ENCODE results near the gene DLGAP1. TPM values are rescaled to one million over a fixed set of nuclear protein-coding genes. Genes with fewer than 3 reads are reported as not detected.

Gene DLGAP1
- total and polyA plus RNA-seq, 2 of the 13 experiments (the other 11 are each of a cell fraction or from before 2014, with no cell fraction given) = 0.01 TPM; not detected in 1

GRCh38 chr18:3599861-3600260 lies 855.2 kb downstream of the DLGAP1 start (continued):
- TF ChIP-seq RFX3 (CRISPR knock-in tag; IDR thresholded peaks at IDR 0.05) = no peak
- no peak for TF ChIP-seq DNMT1 (CRISPR knock-in tag; IDR thresholded peaks at IDR 0.05)
- no peak for TF ChIP-seq ZSCAN5A (CRISPR knock-in tag; IDR thresholded peaks at IDR 0.05; ENCODE audit: borderline replicate concordance)
- no peak for TF ChIP-seq NFE2 (CRISPR knock-in tag; IDR thresholded peaks at IDR 0.05)
- no peak for TF ChIP-seq ZNF570 (CRISPR knock-in tag; IDR thresholded peaks at IDR 0.05; ENCODE audit: borderline replicate concordance)
- no peak for TF ChIP-seq GABPA (IDR thresholded peaks at IDR 0.05; ENCODE audit: low read depth, low read length)
- no peak for TF ChIP-seq GABPA (CRISPR knock-in tag; IDR thresholded peaks at IDR 0.05; ENCODE audit: low read depth)
- TF ChIP-seq SP4 (CRISPR knock-in tag; IDR thresholded peaks at IDR 0.05) = no peak
- TF ChIP-seq FUBP1 (CRISPR knock-in tag; IDR thresholded peaks at IDR 0.05; ENCODE audit: borderline replicate concordance) = no peak
- no peak for TF ChIP-seq ZNF468 (CRISPR knock-in tag; IDR thresholded peaks at IDR 0.05)
- no peak for TF ChIP-seq ZNF674 (CRISPR knock-in tag; IDR thresholded peaks at IDR 0.05; ENCODE audit: low read depth)
- TF ChIP-seq NR2F6 (IDR thresholded peaks at IDR 0.05) = peak; percentile 36; the same call in 1 of the 2 replicates
- peak; percentile 52; the same call in 1 of the 2 replicates for TF ChIP-seq NR2F6 (CRISPR knock-in tag; IDR thresholded peaks at IDR 0.05)
- no peak for TF ChIP-seq HNF4A (CRISPR knock-in tag; IDR thresholded peaks at IDR 0.05)
- no peak for TF ChIP-seq HDAC1 (CRISPR knock-in tag; IDR thresholded peaks at IDR 0.05)
- TF ChIP-seq ZNF33B (CRISPR knock-in tag; IDR thresholded peaks at IDR 0.05) = no peak
- TF ChIP-seq ZNF670 (CRISPR knock-in tag; IDR thresholded peaks at IDR 0.05; ENCODE audit: borderline replicate concordance) = no peak
- TF ChIP-seq ZC3H4 (CRISPR knock-in tag; IDR thresholded peaks at IDR 0.05; ENCODE audit: borderline replicate concordance) = no peak
- no peak for TF ChIP-seq MXI1 (IDR thresholded peaks at IDR 0.05; ENCODE audit: borderline replicate concordance, low read depth, low read length)
- TF ChIP-seq ZNF567 (CRISPR knock-in tag; IDR thresholded peaks at IDR 0.05; ENCODE audit: borderline replicate concordance) = no peak
- TF ChIP-seq TFDP1 (CRISPR knock-in tag; IDR thresholded peaks at IDR 0.05; ENCODE audit: borderline replicate concordance) = no peak
- no peak for TF ChIP-seq PRDM15 (CRISPR knock-in tag; IDR thresholded peaks at IDR 0.05)
- no peak for TF ChIP-seq POLR2AphosphoS5 (IDR thresholded peaks at IDR 0.05; ENCODE audit: low read depth, low read length)

Data from HepG2 (cell line).